Measurements from ENCODE around the gene LANCL2. TPM values are rescaled to one million over a fixed set of nuclear protein-coding genes. Genes with fewer than 3 reads are reported as not detected.

The LANCL2 gene
- total RNA-seq, 1 experiment from 2014 or later = 26.4 TPM

DNA sequence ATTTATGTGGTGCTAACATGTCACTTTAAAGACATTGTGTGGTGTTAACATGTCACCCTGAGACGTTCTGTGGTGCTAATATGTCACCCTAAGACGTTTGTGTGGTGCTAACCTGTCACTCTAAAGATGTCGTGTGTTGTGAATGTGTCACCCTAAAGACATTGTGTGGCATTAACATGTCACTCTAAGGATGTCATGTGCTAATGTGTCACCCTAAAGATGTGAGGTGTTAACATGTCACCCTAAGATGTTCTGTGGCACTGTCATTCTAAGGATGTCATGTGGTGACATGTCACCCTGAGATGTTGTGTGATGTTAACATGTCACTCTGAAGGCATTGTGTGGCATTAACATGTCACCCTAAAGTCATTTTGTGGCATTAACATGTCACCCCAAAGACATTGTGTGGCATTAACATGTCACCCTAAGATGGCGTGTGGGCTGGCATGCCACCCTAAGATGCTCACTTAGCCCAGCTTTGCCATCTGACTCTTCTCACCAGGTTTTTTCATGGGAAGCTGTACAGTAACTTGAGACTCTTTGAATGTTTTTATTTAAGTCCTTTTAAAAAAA is 45.6 kb downstream of the LANCL2 start:
- Histone ChIP-seq H3K4me2 (ENCODE audit: insufficient read depth, insufficient read length, low read length) (no peak overlapping the region), H3K23me2 (ENCODE audit: insufficient read length, low read depth, low read length, poor library complexity, severe bottlenecking) (no peaks in the 10 kb centered on the region), H3T11ph (ENCODE audit: low read length) (no peak overlapping the region), H3K9me3 (ENCODE audit: control insufficient read depth, low read depth, low read length) (no peaks in the 10 kb centered on the region), H3K4ac (ENCODE audit: low read depth, low read length) (no peak overlapping the region), H3K23ac (ENCODE audit: insufficient read length, low read depth, low read length) (no peak overlapping the region), H3K56ac (ENCODE audit: insufficient read length, low read depth, low read length) (no peak overlapping the region), H4K8ac (replicated peaks; ENCODE audit: insufficient read length, low read depth, low read length) (no peak overlapping the region), H4K5ac (ENCODE audit: insufficient read length, low read depth, low read length) (no peak overlapping the region), H3K79me1 (ENCODE audit: insufficient read depth, low read depth, low read length, poor library complexity, severe bottlenecking) (no peaks in the 10 kb centered on the region), H3K18ac (ENCODE audit: insufficient read length, low read depth, low read length) (no peak overlapping the region), H2BK20ac (ENCODE audit: low read depth, low read length, poor library complexity, severe bottlenecking) (no peak overlapping the region), H3K27ac (ENCODE audit: insufficient read length, low read depth, low read length) (no peak overlapping the region), H4K91ac (ENCODE audit: insufficient read length, low read depth, low read length) (no peak overlapping the region), H2BK5ac (ENCODE audit: insufficient read length, low read length) (no peak overlapping the region), H3K9ac (ENCODE audit: extremely low read depth, insufficient read length, low read length) (no peak overlapping the region), H2BK15ac (ENCODE audit: low read depth, low read length) (no peak overlapping the region), H2AFZ (ENCODE audit: low read length) (no peak overlapping the region), H2BK12ac (ENCODE audit: insufficient read length, low read depth, low read length) (no peak overlapping the region), H3K27me3 (ENCODE audit: insufficient read depth, low read length) (no peaks in the 10 kb centered on the region), H2BK120ac (ENCODE audit: low read depth, low read length, poor library complexity, severe bottlenecking) (no peak overlapping the region), H2AK5ac (ENCODE audit: insufficient read length, low read length) (no peak overlapping the region), H3K79me2 (ENCODE audit: insufficient read depth, low read length) (no peaks in the 10 kb centered on the region), H3K14ac (ENCODE audit: insufficient read depth, low read length) (no peak overlapping the region), H4K20me1 (ENCODE audit: control insufficient read depth, insufficient read depth, insufficient read length) (no peaks in the 10 kb centered on the region), H3K4me1 (ENCODE audit: insufficient read depth, low read length) (no peaks in the 10 kb centered on the region)
- no peak for DNase-seq
- H3K27me3 Mint-ChIP-seq (ENCODE audit: low read depth) = no peaks in the 10 kb centered on the region
- peaks cover 2 to 20% (median 6%) of the 10 kb centered on the region in 3 experiments; a peak in 5 of 7 replicates for H3K36me3 Mint-ChIP-seq (ENCODE audit: insufficient read depth in 1 of 3, low read depth in 3 of 3)
- WGBS (ENCODE audit: extremely low coverage, insufficient read length, low lambda C conversion rate) = no CpG with 5 or more reads among the region's 4 CpGs
- H3K4me3 Mint-ChIP-seq = no peak overlapping the region
- H3K27ac Mint-ChIP-seq = no peak overlapping the region
- H3K4me1 Mint-ChIP-seq = no peaks in the 10 kb centered on the region
- no peaks in the 10 kb centered on the region; a peak in 1 of 5 replicates for H3K9me3 Mint-ChIP-seq
- TF ChIP-seq, protein P1, sequence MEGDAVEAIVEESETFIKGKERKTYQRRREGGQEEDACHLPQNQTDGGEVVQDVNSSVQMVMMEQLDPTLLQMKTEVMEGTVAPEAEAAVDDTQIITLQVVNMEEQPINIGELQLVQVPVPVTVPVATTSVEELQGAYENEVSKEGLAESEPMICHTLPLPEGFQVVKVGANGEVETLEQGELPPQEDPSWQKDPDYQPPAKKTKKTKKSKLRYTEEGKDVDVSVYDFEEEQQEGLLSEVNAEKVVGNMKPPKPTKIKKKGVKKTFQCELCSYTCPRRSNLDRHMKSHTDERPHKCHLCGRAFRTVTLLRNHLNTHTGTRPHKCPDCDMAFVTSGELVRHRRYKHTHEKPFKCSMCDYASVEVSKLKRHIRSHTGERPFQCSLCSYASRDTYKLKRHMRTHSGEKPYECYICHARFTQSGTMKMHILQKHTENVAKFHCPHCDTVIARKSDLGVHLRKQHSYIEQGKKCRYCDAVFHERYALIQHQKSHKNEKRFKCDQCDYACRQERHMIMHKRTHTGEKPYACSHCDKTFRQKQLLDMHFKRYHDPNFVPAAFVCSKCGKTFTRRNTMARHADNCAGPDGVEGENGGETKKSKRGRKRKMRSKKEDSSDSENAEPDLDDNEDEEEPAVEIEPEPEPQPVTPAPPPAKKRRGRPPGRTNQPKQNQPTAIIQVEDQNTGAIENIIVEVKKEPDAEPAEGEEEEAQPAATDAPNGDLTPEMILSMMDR (conservative IDR thresholded peaks at IDR 0.05) = no peak

Data from H9 (cell line).